B cell (primary cell): Measurements from ENCODE around the gene LIMK2.

ENCODE experiments used
- EZH2 ChIP-seq: IDR thresholded peaks from 2 replicates; pipeline ENCODE4 v1.6.1; 2012; ENCODE audit warnings: borderline replicate concordance, low read depth, mild to moderate bottlenecking, moderate library complexity, low read length; ENCODE audit not compliant: insufficient read depth, poor library complexity, severe bottlenecking
- TF ChIP-seq, protein P1 (sequence below): fragments of 200-600 bp; IDR thresholded peaks from one replicate; pipeline ENCODE4 v1.8.0; 2022; ENCODE audit warnings: antibody characterized with exemption, mild to moderate bottlenecking

DNA sequence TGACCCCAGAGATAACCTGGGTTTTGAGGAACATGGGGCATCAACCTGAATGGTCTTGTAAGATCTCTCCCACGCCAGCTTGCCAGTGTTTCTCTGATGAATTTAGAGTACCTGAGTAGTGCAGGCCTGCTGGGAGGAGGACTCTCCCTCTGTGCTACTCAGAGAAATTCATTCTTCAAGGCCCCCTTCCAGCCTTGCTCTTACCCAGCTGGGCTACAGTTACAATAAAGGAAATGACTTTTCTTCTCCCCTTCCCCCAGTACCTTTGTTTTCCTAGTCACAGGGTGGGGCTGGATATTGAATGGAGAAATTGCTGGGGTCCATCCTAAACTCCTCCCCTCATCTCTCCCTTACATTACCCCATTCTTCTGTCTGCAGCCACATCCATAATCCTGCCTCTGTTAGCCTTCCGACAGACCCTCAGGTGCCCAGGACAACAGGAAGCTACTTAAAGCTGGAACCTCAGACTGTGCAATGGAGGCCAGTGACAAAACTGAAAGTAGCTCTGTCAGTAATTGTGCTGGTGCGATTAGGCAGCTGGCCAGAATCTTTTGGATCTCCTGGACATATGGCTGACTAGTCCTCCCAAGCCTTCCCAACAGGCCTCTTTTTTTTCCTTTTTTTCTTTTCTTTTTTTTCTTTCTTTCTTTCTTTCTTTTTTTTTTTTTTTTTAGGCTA is 17.4 kb downstream of the LIMK2 start:
- TF ChIP-seq, protein P1, sequence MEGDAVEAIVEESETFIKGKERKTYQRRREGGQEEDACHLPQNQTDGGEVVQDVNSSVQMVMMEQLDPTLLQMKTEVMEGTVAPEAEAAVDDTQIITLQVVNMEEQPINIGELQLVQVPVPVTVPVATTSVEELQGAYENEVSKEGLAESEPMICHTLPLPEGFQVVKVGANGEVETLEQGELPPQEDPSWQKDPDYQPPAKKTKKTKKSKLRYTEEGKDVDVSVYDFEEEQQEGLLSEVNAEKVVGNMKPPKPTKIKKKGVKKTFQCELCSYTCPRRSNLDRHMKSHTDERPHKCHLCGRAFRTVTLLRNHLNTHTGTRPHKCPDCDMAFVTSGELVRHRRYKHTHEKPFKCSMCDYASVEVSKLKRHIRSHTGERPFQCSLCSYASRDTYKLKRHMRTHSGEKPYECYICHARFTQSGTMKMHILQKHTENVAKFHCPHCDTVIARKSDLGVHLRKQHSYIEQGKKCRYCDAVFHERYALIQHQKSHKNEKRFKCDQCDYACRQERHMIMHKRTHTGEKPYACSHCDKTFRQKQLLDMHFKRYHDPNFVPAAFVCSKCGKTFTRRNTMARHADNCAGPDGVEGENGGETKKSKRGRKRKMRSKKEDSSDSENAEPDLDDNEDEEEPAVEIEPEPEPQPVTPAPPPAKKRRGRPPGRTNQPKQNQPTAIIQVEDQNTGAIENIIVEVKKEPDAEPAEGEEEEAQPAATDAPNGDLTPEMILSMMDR = no peak
- TF ChIP-seq EZH2 = no peak
